GM13976 (cell line): ENCODE data around the gene SPTBN2.

ENCODE experiments used
- DNase-seq: peaks from one replicate; pipeline ENCODE4 v3.0.0; 2012; ENCODE audit warnings: low spot score
- in situ Hi-C: fragments of 300-500 bp; cut with MboI; formaldehyde crosslinking; loops from one replicate; pipeline ENCODE4 v1.12.0; 2022; ENCODE audit warnings: low sequenced_read_pairs, mixed read lengths, inconsistent platforms; ENCODE audit not compliant: unreplicated experiment
- TF ChIP-seq, protein P1 (sequence below): IDR thresholded peaks from 2 replicates; pipeline ENCODE4 v1.5.1; 2012; ENCODE audit warnings: borderline replicate concordance, mild to moderate bottlenecking; ENCODE audit not compliant: insufficient read depth; ENCODE audit errors: extremely low read depth, missing control alignments, control extremely low read depth

The SPTBN2 gene

DNA sequence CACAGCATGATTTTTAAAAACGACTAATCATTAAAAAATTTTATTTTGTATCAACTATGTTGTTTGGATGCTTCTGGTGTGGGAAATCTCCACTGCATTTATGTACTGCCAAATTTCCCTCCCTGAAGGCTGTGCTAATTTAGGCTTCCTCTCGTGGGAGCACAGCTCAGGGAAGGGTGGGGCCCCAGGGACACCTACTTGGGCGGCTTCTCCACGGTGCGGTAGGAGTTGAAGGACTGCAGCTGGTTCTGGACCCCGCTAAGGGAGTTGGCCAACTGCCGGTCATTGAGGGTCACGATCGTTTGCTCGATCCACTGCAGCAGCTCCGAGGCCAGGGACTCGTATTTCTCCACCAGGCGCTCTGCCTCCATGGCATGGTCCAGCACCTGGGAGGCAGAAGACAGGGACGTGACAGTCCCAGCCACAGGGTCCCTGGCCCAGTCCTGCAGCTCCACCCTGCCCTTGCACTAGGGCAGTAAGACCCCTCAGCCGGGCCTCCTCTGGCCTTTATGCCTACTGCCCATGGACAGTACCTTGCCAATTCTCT is 18.6 kb downstream of the SPTBN2 start:
- in situ Hi-C loops: no loop called here
- TF ChIP-seq, protein P1, sequence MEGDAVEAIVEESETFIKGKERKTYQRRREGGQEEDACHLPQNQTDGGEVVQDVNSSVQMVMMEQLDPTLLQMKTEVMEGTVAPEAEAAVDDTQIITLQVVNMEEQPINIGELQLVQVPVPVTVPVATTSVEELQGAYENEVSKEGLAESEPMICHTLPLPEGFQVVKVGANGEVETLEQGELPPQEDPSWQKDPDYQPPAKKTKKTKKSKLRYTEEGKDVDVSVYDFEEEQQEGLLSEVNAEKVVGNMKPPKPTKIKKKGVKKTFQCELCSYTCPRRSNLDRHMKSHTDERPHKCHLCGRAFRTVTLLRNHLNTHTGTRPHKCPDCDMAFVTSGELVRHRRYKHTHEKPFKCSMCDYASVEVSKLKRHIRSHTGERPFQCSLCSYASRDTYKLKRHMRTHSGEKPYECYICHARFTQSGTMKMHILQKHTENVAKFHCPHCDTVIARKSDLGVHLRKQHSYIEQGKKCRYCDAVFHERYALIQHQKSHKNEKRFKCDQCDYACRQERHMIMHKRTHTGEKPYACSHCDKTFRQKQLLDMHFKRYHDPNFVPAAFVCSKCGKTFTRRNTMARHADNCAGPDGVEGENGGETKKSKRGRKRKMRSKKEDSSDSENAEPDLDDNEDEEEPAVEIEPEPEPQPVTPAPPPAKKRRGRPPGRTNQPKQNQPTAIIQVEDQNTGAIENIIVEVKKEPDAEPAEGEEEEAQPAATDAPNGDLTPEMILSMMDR: no peak
- no peak for DNase-seq

DNA sequence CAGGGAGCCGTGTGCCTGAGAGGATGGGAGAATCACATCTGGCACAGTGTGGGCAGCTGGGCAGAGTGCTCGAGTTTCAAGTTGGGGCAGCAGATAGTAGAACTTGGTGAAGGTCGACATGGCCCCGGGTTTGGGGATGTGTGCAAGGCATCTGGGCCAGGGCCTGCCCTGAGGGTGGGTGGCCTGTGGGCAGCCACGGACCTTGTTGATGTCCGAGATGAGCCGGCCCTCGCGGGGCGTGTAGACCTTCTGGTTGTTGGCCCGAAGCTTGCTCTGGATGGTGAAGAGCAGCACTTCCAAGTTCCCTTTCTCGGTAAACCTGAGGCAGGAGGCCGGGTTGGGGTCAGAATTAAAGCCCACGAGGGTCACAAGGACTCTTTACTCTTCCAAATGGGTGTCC is 20.3 kb downstream of the SPTBN2 start:
- DNase-seq: no peak
- TF ChIP-seq, protein P1: no peak
- in situ Hi-C loops: no loop called here

DNA sequence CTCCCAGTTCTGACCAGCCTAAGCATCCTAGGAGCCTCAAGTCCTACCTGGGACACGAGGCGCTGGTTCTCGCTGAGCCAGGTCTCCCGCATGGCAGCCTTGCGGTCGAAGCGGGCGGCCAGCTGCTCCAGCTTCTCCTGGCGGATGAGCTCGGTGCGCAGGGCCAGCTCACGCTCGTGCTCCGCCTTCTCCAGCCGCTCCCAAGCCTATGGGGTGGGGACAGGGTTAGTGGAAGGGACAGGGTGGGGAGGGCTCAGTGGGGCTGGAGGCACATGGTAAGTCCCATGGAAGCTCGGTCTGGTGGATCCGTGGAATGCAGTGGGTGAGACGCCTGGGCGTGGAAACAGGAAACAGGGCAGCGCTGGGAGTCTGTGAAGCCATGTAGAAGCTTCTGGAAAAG is 20.9 kb downstream of the SPTBN2 start:
- in situ Hi-C loops: no loop called here
- TF ChIP-seq, protein P1: no peak
- no peak for DNase-seq

- TF ChIP-seq, protein P1: no peak
- in situ Hi-C loops: no loop called here
- DNase-seq: no peak
Observed at GRCh38 chr11:66707486-66707885, 21.5 kb downstream of the SPTBN2 start.

GRCh38 chr11:66706989-66707388 is 22.0 kb downstream of the SPTBN2 start:
- no peak for DNase-seq
- TF ChIP-seq, protein P1: no peak
- in situ Hi-C loops: no loop called here

GRCh38 chr11:66705587-66706335 is 23.3 kb downstream of the SPTBN2 start:
- no peak for DNase-seq
- in situ Hi-C loops: no loop called here
- TF ChIP-seq, protein P1: no peak
